HEK293 (cell line): Measurements from ENCODE around the gene KRT12.
A peak's percentile ranks its signal among the peaks of the same experiment; 100 is the strongest.

Source experiments
- BCL6B ChIP-seq: fragments of 450-650 bp; formaldehyde crosslinking; IDR thresholded peaks from 2 replicates; pipeline ENCODE4 v1.5.1; 2017; ENCODE audit warnings: missing biosample characterization, missing genetic modification characterization
- EGR2 ChIP-seq: fragments of 450-650 bp; formaldehyde crosslinking; IDR thresholded peaks from 2 replicates; pipeline ENCODE4 v1.5.1; 2016; ENCODE audit warnings: low read depth, missing biosample characterization, missing genetic modification characterization
- INSM2 ChIP-seq: fragments of 450-650 bp; formaldehyde crosslinking; IDR thresholded peaks from 2 replicates; pipeline ENCODE4 v1.5.1; 2016; ENCODE audit warnings: missing biosample characterization, missing genetic modification characterization
- KLF1 ChIP-seq: fragments of 450-650 bp; formaldehyde crosslinking; IDR thresholded peaks from 2 replicates; pipeline ENCODE4 v1.5.1; 2016; ENCODE audit warnings: missing biosample characterization, missing genetic modification characterization
- KLF10 ChIP-seq: fragments of 450-650 bp; IDR thresholded peaks from 2 replicates; pipeline ENCODE4 v1.5.1; 2018; ENCODE audit warnings: missing biosample characterization, mild to moderate bottlenecking, missing genetic modification characterization
- ZFHX2 ChIP-seq: fragments of 450-650 bp; formaldehyde crosslinking; conservative IDR thresholded peaks from 2 replicates; pipeline ENCODE4 v1.5.1; 2016; ENCODE audit warnings: missing biosample characterization, missing genetic modification characterization
- ZIC2 ChIP-seq: fragments of 450-650 bp; formaldehyde crosslinking; IDR thresholded peaks from 2 replicates; pipeline ENCODE4 v1.5.1; 2016; ENCODE audit warnings: missing biosample characterization, missing genetic modification characterization
- ZNF157 ChIP-seq: fragments of 450-650 bp; formaldehyde crosslinking; IDR thresholded peaks from 2 replicates; pipeline ENCODE4 v1.5.1; 2016; ENCODE audit warnings: missing biosample characterization, missing genetic modification characterization
- ZNF280C ChIP-seq: fragments of 450-650 bp; formaldehyde crosslinking; IDR thresholded peaks from 2 replicates; pipeline ENCODE4 v1.5.1; 2016; ENCODE audit warnings: missing biosample characterization, missing genetic modification characterization
- ZNF548 ChIP-seq: fragments of 450-650 bp; formaldehyde crosslinking; IDR thresholded peaks from 2 replicates; pipeline ENCODE4 v1.5.1; 2016; ENCODE audit warnings: missing biosample characterization, missing genetic modification characterization
- ZNF629 ChIP-seq: fragments of 450-650 bp; formaldehyde crosslinking; IDR thresholded peaks from 2 replicates; pipeline ENCODE4 v1.5.1; 2017; ENCODE audit warnings: missing biosample characterization, missing genetic modification characterization
- ZNF664 ChIP-seq: fragments of 450-650 bp; formaldehyde crosslinking; IDR thresholded peaks from 2 replicates; pipeline ENCODE4 v1.5.1; 2016; ENCODE audit warnings: missing biosample characterization, missing genetic modification characterization
- ZSCAN23 ChIP-seq: fragments of 450-650 bp; formaldehyde crosslinking; IDR thresholded peaks from 2 replicates; pipeline ENCODE4 v1.5.1; 2016; ENCODE audit warnings: missing biosample characterization, missing genetic modification characterization
- TF ChIP-seq, protein P1 (sequence below): fragments of 450-650 bp; formaldehyde crosslinking; IDR thresholded peaks from 2 replicates; pipeline ENCODE4 v1.5.1; 2016; ENCODE audit warnings: missing biosample characterization, missing genetic modification characterization
- TF ChIP-seq, protein P2 (sequence below): fragments of 450-650 bp; formaldehyde crosslinking; IDR thresholded peaks from 2 replicates; pipeline ENCODE4 v1.5.1; 2017; ENCODE audit warnings: missing biosample characterization, missing genetic modification characterization
- TF ChIP-seq, protein P3 (sequence below): fragments of 450-650 bp; formaldehyde crosslinking; IDR thresholded peaks from 2 replicates; pipeline ENCODE4 v1.5.1; 2016; ENCODE audit warnings: missing biosample characterization, missing genetic modification characterization
- TF ChIP-seq, protein P4 (sequence below): fragments of 450-650 bp; formaldehyde crosslinking; IDR thresholded peaks from 2 replicates; pipeline ENCODE4 v1.5.1; 2016; ENCODE audit warnings: missing biosample characterization, missing genetic modification characterization
- TF ChIP-seq, protein P5 (sequence below): fragments of 450-650 bp; formaldehyde crosslinking; IDR thresholded peaks from 2 replicates; pipeline ENCODE4 v1.5.1; 2016; ENCODE audit warnings: missing biosample characterization, missing genetic modification characterization
- TF ChIP-seq, protein P6 (sequence below): fragments of 450-650 bp; formaldehyde crosslinking; IDR thresholded peaks from 2 replicates; pipeline ENCODE4 v1.5.1; 2016; ENCODE audit warnings: missing biosample characterization, missing genetic modification characterization

KRT12 gene

GRCh38 chr17:40903129-40903847 lies 36.3 kb upstream of the KRT12 start (continued):
- TF ChIP-seq, protein P1, sequence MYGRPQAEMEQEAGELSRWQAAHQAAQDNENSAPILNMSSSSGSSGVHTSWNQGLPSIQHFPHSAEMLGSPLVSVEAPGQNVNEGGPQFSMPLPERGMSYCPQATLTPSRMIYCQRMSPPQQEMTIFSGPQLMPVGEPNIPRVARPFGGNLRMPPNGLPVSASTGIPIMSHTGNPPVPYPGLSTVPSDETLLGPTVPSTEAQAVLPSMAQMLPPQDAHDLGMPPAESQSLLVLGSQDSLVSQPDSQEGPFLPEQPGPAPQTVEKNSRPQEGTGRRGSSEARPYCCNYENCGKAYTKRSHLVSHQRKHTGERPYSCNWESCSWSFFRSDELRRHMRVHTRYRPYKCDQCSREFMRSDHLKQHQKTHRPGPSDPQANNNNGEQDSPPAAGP, result peak; percentile 83; the same call in 1 of the 2 replicates
- TF ChIP-seq KLF1 (tag by site-specific recombination) (no peak), ZSCAN23 (peak; percentile 61; the same call in 1 of the 2 replicates), ZNF157 (tag by site-specific recombination) (no peak), ZNF280C (tag by site-specific recombination) (no peak), ZNF664 (tag by site-specific recombination) (no peak), ZNF629 (tag by site-specific recombination) (peak; percentile 84), INSM2 (tag by site-specific recombination) (peak; percentile 69; the same call in 1 of the 2 replicates), ZFHX2 (tag by site-specific recombination) (peak; percentile 86), EGR2 (tag by site-specific recombination) (peak; percentile 61; the same call in 1 of the 2 replicates), ZIC2 (tag by site-specific recombination) (peak; percentile 63), ZNF548 (tag by site-specific recombination) (no peak), KLF10 (peak; percentile 41; the same call in 1 of the 2 replicates), BCL6B (peak; percentile 78)
- TF ChIP-seq, protein P2, sequence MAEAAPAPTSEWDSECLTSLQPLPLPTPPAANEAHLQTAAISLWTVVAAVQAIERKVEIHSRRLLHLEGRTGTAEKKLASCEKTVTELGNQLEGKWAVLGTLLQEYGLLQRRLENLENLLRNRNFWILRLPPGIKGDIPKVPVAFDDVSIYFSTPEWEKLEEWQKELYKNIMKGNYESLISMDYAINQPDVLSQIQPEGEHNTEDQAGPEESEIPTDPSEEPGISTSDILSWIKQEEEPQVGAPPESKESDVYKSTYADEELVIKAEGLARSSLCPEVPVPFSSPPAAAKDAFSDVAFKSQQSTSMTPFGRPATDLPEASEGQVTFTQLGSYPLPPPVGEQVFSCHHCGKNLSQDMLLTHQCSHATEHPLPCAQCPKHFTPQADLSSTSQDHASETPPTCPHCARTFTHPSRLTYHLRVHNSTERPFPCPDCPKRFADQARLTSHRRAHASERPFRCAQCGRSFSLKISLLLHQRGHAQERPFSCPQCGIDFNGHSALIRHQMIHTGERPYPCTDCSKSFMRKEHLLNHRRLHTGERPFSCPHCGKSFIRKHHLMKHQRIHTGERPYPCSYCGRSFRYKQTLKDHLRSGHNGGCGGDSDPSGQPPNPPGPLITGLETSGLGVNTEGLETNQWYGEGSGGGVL, result peak; percentile 31; the same call in 1 of the 2 replicates
- TF ChIP-seq, protein P3, sequence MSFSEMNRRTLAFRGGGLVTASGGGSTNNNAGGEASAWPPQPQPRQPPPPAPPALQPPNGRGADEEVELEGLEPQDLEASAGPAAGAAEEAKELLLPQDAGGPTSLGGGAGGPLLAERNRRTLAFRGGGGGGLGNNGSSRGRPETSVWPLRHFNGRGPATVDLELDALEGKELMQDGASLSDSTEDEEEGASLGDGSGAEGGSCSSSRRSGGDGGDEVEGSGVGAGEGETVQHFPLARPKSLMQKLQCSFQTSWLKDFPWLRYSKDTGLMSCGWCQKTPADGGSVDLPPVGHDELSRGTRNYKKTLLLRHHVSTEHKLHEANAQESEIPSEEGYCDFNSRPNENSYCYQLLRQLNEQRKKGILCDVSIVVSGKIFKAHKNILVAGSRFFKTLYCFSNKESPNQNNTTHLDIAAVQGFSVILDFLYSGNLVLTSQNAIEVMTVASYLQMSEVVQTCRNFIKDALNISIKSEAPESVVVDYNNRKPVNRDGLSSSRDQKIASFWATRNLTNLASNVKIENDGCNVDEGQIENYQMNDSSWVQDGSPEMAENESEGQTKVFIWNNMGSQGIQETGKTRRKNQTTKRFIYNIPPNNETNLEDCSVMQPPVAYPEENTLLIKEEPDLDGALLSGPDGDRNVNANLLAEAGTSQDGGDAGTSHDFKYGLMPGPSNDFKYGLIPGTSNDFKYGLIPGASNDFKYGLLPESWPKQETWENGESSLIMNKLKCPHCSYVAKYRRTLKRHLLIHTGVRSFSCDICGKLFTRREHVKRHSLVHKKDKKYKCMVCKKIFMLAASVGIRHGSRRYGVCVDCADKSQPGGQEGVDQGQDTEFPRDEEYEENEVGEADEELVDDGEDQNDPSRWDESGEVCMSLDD (tag by site-specific recombination), result no peak
- TF ChIP-seq, protein P4, sequence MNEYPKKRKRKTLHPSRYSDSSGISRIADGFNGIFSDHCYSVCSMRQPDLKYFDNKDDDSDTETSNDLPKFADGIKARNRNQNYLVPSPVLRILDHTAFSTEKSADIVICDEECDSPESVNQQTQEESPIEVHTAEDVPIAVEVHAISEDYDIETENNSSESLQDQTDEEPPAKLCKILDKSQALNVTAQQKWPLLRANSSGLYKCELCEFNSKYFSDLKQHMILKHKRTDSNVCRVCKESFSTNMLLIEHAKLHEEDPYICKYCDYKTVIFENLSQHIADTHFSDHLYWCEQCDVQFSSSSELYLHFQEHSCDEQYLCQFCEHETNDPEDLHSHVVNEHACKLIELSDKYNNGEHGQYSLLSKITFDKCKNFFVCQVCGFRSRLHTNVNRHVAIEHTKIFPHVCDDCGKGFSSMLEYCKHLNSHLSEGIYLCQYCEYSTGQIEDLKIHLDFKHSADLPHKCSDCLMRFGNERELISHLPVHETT (tag by site-specific recombination), result peak; percentile 80
- TF ChIP-seq, protein P5, sequence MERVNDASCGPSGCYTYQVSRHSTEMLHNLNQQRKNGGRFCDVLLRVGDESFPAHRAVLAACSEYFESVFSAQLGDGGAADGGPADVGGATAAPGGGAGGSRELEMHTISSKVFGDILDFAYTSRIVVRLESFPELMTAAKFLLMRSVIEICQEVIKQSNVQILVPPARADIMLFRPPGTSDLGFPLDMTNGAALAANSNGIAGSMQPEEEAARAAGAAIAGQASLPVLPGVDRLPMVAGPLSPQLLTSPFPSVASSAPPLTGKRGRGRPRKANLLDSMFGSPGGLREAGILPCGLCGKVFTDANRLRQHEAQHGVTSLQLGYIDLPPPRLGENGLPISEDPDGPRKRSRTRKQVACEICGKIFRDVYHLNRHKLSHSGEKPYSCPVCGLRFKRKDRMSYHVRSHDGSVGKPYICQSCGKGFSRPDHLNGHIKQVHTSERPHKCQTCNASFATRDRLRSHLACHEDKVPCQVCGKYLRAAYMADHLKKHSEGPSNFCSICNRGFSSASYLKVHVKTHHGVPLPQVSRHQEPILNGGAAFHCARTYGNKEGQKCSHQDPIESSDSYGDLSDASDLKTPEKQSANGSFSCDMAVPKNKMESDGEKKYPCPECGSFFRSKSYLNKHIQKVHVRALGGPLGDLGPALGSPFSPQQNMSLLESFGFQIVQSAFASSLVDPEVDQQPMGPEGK (tag by site-specific recombination), result peak; percentile 34; the same call in 1 of the 2 replicates
- TF ChIP-seq, protein P6, sequence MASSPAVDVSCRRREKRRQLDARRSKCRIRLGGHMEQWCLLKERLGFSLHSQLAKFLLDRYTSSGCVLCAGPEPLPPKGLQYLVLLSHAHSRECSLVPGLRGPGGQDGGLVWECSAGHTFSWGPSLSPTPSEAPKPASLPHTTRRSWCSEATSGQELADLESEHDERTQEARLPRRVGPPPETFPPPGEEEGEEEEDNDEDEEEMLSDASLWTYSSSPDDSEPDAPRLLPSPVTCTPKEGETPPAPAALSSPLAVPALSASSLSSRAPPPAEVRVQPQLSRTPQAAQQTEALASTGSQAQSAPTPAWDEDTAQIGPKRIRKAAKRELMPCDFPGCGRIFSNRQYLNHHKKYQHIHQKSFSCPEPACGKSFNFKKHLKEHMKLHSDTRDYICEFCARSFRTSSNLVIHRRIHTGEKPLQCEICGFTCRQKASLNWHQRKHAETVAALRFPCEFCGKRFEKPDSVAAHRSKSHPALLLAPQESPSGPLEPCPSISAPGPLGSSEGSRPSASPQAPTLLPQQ (tag by site-specific recombination), result 0 out of 2 replicates have a peak, but pooled peaks have one; percentile 22
